PFSK-1 (cell line): ENCODE measurements around the gene GMPPB.

Source experiments
- FOXP2 ChIP-seq: optimal IDR thresholded peaks from 2 replicates; pipeline ENCODE3; 2011; ENCODE audit warnings: borderline replicate concordance, control low read depth, inconsistent platforms; ENCODE audit not compliant: insufficient read depth; ENCODE audit errors: extremely low read length, extremely low read depth
- POLR2AphosphoS5 ChIP-seq: IDR thresholded peaks from 2 replicates; pipeline ENCODE4 v1.6.1; 2012; ENCODE audit warnings: low read depth, mild to moderate bottlenecking, control low read depth, low read length, moderate library complexity
- SIN3A ChIP-seq: IDR thresholded peaks from 2 replicates; pipeline ENCODE4 v1.6.1; 2012; ENCODE audit warnings: mild to moderate bottlenecking, low read length, moderate library complexity, borderline replicate concordance; ENCODE audit not compliant: insufficient read depth
- TAF1 ChIP-seq: IDR thresholded peaks from 2 replicates; pipeline ENCODE4 v1.6.1; 2012; ENCODE audit warnings: low read length, control low read depth, borderline replicate concordance; ENCODE audit not compliant: insufficient read depth
- TF ChIP-seq, protein P1 (sequence below), 2 experiments: IDR thresholded peaks; 2 replicates each; pipeline versions ENCODE4 v1.6.1 to v1.8.0; 2011 to 2012; ENCODE audit warnings: low read depth in 2 of 2, low read length in 2 of 2, control low read depth in 1 of 2, inconsistent platforms in 1 of 2, mild to moderate bottlenecking in 1 of 2, moderate library complexity in 1 of 2; ENCODE audit not compliant: insufficient read depth in 1 of 2

GMPPB gene

DNA sequence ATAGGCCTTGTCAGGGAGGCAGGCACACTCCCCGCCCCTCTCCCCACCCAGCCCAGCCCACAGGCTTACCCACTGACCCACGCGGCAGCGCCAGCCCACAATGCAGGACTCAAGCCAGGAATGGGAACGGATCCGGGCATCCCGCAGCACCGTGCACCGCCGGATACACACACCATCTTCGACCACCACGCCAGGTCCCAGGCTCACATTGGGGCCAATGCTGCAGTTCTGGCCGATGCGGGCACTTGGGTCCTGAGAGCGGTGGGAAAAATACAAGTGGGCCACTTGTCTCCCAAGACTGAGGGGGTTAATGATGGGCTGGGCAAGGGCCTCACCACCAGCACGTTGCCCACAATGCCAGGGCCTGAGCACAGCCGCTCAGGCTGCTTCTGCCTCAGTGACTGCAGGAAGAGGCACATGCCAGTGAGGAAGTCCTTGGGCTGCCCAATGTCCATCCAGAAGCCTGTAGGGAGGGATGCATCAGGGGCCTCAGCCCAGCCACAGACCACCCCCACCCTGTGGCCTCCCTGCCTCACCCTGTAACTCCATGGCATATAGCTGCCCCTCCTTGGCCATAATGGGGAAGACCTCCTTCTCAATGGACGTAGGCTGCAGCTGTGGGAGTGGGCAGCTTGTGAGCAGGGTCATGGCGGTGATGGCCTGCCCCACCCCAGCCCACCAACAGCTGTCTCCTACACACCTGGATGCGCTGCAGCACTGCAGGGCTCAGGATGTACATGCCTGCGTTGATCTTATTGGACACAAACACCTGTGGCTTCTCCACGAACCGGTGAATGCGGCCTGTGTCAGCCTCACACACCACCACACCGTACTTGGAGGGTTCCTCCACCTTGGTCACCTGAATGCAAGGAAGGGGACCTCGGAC lies 1.6 kb downstream of the GMPPB start:
- TF ChIP-seq, protein P1, sequence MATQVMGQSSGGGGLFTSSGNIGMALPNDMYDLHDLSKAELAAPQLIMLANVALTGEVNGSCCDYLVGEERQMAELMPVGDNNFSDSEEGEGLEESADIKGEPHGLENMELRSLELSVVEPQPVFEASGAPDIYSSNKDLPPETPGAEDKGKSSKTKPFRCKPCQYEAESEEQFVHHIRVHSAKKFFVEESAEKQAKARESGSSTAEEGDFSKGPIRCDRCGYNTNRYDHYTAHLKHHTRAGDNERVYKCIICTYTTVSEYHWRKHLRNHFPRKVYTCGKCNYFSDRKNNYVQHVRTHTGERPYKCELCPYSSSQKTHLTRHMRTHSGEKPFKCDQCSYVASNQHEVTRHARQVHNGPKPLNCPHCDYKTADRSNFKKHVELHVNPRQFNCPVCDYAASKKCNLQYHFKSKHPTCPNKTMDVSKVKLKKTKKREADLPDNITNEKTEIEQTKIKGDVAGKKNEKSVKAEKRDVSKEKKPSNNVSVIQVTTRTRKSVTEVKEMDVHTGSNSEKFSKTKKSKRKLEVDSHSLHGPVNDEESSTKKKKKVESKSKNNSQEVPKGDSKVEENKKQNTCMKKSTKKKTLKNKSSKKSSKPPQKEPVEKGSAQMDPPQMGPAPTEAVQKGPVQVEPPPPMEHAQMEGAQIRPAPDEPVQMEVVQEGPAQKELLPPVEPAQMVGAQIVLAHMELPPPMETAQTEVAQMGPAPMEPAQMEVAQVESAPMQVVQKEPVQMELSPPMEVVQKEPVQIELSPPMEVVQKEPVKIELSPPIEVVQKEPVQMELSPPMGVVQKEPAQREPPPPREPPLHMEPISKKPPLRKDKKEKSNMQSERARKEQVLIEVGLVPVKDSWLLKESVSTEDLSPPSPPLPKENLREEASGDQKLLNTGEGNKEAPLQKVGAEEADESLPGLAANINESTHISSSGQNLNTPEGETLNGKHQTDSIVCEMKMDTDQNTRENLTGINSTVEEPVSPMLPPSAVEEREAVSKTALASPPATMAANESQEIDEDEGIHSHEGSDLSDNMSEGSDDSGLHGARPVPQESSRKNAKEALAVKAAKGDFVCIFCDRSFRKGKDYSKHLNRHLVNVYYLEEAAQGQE (IDR thresholded peaks at IDR 0.05; ENCODE audit: insufficient read depth in 1 of 2, low read depth in 2 of 2, low read length in 2 of 2) = no peak

DNA sequence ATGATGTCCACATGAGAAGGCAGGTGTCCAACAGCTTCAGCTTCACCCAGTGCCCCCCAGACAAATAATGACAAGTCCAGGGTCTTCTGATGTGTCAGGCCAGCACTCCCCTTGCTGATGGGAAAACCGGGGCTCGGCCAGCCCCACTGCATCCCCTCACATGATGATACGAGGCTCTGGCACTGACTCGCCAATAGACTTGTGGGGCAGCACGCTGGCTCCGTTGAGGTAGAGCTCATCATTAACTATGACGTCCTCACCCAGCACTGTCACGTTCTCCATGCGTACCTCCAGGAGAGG lies 2.2 kb downstream of the GMPPB start:
- TF ChIP-seq POLR2AphosphoS5 (no peak), SIN3A (no peak), FOXP2 (no peak), TAF1 (no peak)
- TF ChIP-seq, protein P1 (IDR thresholded peaks at IDR 0.05; ENCODE audit: insufficient read depth in 1 of 2, low read depth in 2 of 2, low read length in 2 of 2) = no peak

DNA sequence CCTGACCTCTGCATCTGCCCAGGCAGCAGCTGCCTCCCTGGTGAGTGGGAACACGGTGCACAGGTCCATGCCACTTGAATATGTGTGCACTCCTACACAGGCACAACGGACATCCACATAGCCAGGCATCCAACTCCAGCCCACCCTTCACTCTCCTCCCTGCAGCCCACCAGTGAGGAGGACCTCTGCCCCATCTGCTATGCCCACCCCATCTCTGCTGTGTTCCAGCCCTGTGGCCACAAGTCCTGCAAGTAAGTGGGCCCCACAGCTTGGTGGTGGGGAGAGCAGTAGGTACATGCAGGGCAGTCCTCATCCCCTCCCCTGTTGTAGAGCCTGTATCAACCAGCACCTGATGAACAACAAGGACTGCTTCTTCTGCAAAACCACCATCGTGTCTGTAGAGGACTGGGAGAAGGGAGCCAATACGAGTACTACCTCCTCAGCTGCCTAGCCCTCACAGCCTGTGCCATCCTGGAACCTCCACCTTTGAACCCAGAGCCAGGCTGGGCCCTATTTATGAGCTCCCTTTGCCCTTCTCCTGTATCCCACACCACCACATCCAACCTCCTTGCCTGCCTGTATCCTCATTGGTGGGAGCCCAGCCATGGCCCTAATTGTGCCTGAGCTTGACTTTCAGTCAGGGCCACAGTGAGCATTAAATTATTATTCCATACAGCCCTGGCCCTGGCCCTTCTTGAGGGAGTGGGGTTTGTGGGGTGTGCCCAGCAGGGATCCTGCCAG lies 2.7 kb downstream of the GMPPB start:
- TF ChIP-seq POLR2AphosphoS5 = no peak; the same call in 1 of the 2 replicates

DNA sequence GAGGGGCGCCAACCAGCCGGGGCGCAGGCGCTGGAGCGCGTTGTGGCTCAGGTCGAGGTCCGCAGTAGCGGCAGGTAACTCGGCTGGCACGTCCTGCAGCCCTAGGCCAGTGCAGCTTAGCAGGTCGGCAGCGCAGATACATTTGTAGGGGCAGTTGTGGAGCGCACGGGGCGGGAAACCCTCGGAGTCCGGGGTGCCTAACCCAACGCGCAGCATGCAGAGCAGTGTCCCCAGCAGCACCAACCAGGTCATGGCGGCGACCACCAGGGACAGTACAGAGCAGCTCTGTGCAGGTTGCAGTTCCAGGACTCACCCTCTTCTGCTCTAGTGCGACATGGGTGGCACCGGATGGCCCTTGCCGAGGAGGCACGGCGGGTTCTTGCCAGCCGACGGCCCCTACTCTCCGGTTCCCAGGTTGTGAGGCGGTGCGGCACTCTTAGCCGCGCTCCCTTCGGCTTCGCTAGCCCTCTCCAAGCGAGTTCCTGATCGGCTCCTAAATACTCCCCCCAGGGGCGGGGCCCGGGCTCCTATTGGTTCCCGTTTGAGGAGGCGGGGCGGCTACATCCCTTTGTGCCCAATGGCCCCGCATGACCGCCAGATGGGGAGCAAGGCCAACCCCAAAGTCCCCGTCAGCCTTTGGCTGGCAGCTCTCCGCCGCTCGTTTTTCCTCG lies 4.4 kb downstream of the GMPPB start, which contains the start of gene AMIGO3:
Gene AMIGO3 (minus strand): TSS at position 471 of the 671 bp plus-strand sequence. CDS start 219 bp downstream, at position 252.
- no peak for TF ChIP-seq POLR2AphosphoS5
- no peak for TF ChIP-seq FOXP2
- TF ChIP-seq, protein P1 (IDR thresholded peaks at IDR 0.05; ENCODE audit: insufficient read depth in 1 of 2, low read depth in 2 of 2, low read length in 2 of 2) = no peak
- no peak for TF ChIP-seq TAF1
- no peak for TF ChIP-seq SIN3A

DNA sequence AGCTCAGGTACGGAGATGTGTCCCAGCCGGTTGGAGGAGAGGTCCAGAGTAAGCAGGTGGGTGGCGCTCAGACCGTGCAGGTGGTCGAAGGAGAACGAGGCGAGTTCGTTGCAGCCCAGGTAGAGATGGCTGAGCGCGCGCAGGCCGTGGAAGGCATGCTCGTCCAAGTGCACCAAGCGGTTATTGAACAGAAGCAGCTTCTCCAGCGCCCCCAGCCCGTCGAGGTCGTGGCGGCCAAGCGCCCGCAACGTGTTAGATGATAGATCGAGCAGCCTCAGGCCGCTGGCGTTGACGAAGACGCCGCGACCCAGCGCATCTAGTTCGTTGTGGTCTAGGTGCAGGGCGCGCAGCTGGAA lies 4.9 kb downstream of the GMPPB start:
- TF ChIP-seq SIN3A (no peak), TAF1 (no peak), POLR2AphosphoS5 (no peak), FOXP2 (no peak)
- TF ChIP-seq, protein P1 (IDR thresholded peaks at IDR 0.05; ENCODE audit: insufficient read depth in 1 of 2, low read depth in 2 of 2, low read length in 2 of 2) = no peak
